ENCODE results near the gene PTPRH.
"Not testable (repeated sequence)": the region's sequence is repeated elsewhere in the genome, so short reads cannot be mapped to it uniquely, and the experiment has no call there.

The PTPRH gene

DNA sequence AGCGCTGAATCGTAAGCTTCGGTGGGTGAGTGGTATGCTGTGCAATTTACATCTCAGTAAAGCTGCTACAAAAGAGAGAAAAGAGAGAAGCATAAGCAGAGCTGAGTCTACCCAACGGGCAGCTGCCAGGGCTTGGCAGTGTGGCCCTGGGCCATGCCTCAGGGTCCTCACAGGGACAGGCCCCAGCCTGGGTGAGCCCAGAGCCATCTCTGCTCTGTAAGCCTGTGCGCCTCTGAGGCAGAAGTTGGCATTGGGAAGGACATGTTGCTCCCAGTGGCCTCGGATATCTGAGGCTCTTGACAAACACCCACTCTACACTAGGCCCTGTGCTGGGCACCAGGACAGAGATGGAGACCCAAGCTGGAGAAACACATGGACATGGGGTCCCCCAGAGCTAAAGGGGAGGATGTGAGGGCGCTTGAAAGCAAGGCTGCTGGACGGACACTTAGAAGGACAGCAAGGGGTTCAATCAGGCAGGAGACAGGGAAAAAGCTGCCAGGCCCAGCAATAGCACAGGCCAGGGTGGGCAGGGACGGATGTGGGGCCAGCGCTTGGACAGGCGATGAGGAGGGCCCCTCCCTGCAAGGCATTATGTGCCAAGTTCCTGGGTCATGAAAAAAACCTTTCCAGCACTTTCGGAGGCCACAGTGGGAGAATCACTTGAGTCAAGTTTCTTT lies 34.8 kb upstream of the PTPRH start:
- no peak for DNase-seq

DNA sequence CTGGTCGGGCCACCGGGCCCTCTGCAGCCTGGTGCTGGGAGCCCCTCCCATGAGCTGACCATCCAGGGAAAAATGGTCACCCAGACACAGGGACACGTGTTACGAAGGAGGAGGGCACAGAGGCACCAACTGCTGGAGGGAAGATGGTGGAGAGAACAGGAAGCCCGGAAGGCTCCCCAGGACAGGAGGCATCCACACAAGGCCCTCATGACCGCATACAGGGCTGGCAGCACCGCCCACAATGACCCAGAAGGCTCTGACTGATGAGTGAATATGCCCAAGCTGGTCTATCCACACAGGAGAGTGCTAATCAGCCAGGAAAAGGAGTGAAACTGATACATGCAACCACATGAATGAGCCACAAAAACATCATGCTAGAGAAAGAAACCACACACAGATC lies 33.2 kb upstream of the PTPRH start:
- DNase-seq, result no peak

DNA sequence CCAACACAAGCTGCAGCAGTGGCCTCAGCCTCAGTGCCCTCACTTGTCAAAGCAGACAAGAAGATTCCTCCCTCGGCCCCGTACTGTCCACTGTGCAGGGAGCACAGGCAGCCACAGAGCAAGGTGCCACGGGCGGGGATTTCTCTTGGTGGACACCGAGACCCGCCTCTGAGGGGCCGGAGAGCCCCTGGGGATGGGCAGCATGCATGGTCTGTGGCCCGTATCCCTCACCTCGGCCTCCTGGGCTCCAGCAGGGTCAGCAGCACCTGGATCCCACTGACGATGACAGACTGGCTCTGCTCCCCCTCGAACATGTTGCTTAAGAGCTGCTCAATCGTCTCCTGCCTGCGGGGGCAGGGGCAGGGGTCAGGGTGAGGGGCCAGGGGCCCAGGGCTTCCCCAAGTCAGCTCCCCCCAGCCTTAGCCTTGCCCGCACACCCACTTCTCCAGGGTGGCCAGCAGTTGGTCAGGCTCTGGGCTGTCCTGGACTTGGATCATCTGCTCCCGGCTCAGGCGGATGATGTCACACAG lies 32.7 kb upstream of the PTPRH start:
- DNase-seq, result no peak

DNA sequence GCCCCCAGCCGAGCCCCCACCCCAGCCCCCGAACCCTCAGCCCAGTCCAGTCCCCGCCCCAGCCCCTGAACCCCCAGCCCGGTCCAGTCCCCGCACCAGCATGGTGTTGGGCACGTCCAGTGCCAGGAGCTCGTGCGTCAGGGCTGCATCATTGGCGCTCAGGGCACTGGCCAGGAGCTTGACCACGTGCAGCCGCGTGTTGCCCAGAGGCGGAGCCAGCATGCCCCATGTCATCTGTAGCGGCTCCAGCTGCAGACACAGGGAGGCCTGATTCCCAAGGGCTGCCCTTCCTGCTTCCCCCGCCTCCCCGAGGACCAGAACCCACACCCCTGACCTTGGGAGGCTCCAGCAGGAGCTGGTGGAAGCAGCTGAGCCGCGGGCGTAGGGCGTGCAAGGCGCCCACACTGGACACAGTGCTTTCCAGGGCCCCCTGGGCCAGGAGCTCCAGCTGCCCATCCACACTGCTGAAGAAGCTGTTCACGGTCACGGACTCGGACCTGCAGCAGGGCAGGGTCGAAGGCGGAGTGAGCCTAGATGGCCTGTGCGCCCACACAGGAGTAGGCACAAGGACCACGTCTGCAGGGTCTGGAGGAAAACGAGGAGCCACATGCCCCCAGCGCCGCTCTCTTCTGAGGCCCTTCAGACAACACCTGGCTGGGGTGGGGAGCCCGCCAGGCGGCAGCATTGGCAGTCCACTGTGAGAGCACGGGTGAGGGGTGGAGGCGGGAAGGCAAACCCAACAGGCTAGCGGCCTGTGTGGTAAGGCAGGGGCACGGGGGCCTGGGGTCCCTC lies 32.0 kb upstream of the PTPRH start:
- no peak for DNase-seq

DNA sequence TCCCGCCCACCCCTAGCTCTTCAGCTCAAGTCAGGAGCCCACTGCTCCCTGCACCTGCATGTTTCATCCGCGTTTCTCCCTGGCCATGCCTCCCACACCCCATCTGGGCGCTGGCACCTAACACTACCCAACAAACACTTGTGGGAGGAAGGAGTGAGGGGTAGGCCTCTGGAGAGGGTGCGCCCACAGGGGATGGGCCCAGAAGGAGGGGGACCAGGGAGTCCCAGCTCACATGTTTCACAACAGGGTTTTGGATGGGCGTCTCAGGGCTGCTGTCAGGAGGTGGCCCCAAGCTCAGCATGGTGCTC lies 31.4 kb upstream of the PTPRH start:
- DNase-seq, result no peak

DNA sequence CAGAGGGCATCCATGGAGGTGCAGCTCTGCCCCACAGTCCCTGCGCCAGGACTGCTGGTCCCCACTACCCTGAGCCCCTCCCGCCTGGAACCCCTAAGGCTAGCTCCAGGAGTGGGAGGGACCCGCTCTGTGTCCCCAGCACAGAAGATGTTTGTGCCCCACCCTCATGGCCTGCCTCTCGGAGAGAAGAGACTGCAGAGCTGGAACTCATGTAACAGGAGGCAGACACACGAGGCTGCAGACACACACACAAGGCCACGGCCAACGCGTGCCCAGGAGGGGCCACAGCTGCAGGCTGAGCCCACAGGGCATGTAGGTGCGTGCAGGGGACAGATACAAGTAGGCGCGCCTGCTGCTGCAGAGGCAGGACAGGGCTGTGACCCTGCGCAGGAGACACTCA lies 29.7 kb upstream of the PTPRH start:
- DNase-seq, result no peak

DNA sequence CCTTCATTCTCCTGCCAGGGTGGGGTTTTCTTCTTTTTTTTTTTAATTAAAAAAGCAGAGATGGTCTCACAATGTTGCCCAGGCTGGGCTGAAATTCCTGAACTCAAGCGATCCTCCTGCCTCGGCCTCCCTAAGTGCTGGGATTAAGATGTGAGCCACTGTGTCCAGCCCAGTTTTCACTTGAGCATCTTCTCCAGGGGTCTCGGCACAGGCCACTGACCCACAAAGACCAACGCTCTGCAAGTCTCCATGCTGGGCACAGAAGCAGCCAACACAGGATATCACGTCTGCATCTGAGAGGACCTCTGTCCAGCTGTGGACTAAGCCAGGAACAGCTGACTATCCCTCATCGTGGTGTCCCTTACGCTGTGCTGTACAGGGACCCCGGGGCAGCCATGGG lies 28.7 kb upstream of the PTPRH start:
- DNase-seq, result no peak

DNA sequence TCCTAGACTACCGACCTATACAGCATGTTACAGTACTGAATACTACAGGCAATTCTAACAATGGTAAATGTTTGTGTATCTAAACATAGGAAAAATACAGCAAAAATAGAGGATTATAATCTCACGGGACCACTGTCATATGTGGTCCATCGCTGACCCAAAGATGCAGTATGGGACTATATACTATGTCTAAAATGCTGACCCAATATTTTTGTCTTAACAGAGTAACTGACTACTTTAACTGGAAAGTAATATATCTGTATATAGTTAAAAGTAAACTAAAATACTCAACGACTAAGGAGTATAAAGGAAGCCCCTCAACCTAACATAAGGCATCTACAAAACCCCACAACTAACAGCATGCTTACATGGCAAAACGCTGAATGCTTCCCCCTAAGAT lies 23.7 kb upstream of the PTPRH start:
- DNase-seq, result no peak

DNA sequence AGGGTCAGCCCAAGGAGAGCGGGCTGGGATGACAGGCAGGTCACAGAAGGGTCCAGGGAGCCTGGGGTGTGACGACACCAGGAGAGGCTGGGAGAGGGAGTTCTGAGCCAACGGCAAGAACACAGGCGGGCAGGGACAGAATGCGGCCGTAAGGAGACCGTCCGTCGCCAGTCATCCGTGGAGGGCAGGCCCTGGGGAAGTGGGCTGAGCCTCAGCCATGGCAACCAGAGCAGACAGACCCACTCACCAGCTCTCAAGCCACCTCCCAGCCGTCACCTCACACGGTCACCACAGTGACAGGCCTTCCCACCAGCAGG lies 22.9 kb upstream of the PTPRH start:
- no peak for DNase-seq

DNA sequence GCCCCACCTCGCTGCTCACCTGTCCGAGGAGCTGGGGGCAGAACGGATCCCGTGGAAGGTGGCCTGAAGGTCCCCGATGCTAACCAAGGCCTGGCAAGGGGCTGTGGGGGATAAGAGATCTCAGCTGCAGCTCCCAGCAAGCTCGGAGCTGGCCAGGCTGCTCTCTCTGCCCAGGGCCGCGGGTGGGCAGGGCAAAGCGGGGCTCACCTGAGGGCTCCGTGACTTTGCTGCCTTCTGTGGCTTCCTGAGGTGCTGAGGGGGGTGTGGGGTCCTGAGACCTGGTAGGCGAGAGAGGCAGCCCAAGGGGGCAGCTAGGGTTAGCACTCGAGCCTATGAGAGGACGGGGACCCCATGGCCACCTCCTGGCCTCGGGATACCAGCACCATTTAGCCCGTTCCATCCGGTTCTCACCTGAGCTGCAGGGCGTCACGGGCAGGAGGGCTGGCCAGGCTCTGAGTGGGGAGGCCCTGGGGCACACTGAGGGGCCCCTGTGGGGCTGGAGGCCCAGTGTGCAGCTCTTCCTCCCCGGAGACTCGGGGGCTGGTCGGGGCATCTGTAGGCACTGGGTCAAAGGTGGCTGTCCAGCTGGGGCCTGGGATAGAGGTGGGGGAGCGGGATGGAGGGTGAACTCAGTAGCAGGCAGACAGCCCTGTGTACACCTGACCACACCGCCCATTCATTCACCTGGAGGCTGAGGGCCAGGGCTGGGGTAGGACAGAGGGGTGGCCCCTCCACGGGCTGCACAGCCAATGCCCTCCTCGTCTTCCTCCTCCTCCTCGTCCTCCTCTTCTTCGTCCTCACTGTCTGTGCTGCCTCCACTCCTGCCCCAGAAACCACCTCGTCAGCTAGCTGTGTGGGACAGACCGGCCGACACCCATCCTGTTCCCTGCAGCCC lies 22.3 kb upstream of the PTPRH start:
- DNase-seq, result no peak

DNA sequence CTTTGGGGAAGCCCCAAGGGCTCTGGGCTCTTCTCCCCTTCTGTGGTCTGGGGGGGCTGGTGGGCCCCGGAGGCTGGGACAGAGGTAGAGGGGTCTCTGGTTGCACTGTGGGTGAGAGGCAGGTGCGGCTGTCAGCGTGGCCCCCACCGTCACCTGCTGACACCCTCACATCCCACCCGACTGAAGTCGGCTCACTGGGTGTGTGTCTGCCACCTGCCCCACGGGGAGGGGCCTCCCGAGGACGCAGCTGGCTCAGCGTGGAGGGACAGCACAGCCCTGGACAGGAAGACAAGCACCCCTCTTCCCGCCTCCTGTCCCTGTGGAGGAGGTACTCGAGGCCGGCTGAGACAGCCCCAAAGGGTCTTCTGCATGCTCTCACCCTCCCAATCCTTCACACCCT lies 21.5 kb upstream of the PTPRH start:
- DNase-seq, result no peak

DNA sequence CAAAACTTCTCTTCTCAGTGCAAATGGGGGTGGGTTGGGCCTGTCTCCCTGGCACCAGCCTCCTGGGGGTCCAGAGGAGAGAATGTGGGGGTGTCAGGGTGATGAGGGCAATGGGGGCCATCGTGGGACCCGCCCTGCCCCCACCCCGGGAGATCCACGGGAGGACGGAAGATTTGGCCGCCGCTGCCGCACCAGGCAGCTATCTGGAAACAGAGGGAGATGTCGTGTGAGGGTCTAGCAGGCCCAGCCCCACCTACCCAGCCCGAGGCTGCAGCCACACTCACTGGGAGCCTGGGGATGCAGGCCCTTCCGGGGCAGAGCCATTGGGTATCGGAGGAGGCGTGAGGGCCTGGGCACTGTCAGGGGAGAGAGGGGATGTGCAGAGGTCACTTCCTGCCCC lies 21.0 kb upstream of the PTPRH start:
- no peak for DNase-seq

DNA sequence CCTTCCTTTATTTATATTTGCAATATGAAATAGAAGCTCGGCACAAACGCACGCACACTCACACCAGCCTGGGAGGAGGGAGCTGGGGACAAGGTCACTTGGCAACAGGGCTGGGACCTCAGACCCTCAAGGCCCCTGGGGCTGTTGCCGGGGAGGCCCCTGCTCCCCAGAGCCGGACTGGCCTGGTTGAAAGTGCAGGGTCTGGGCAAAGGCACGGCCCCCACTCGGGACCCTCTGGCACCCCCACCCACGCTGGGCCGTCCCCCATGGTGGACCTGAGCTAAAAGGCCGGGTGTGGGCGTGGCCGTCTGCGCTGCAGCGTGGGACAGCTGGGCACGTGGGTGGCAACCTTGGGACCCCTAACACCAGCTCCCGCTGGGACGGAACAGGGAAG lies 20.5 kb upstream of the PTPRH start:
- no peak for DNase-seq

DNA sequence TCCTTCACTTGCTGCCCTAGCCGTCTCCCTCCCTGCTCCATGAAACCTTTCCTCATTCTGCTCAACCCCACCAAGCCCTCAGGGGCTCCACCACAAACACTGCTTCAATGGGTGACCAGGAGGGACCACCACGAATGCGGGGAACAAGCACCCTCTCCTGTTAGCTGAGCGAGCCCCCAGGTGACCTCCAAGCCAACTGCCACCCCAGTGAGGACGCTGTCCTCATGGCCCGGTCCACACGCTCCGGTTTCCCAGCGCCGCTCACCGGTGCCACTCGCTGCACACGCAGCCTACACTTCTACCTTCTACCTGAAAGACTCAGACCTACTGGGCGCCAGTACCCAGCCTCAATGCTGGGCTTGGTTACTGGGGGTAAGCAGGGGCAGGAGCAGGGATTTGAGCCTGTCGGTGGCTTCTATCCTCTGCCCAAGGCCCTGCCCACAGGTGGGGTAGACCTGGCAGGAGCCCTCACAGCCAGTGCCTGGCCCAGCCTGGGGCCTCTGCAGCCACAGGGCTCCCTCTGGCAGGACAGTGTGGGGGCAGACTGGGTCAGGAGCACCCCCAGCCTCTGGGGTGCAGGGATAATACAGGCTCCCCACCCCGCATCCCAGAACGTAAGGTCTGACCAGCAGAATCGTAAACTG lies 20.0 kb upstream of the PTPRH start:
- DNase-seq, result no peak

DNA sequence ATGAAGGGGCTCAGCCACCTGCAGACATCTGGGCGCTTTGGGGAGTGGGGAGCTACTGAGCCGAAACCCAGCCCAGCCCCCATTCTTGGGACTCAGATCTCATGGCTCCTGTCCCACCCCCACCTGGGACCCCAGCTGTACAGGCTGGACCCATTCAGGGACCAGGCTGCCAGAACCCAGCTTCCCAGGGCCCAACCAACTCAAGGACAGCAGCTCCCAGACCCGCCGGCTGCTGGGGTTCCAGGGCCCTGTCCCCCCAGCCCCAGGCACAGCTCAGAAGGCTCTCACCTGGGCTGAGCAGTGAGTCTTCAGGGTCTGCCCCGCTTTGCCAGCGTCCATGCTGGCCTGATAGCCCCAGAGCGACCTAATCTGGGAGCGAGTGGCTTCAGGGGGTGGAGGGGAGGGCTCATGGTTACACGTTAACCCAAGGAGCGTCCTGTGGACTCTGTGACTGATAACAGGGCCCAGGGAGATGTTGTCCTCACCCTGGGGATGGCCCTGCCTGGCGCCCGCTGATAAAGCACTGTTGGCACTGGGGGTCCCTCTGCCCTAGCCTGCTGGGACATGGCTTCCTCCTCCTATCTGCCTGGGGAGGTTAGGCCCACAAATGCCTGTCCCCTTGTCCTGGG lies 19.2 kb upstream of the PTPRH start, which contains the start of gene TMEM86B:
Gene TMEM86B, minus strand, starts transcription at position 361 of the 629 bp plus-strand sequence. Its CDS starts 22 bp downstream, at position 339.
- DNase-seq, result no peak

DNA sequence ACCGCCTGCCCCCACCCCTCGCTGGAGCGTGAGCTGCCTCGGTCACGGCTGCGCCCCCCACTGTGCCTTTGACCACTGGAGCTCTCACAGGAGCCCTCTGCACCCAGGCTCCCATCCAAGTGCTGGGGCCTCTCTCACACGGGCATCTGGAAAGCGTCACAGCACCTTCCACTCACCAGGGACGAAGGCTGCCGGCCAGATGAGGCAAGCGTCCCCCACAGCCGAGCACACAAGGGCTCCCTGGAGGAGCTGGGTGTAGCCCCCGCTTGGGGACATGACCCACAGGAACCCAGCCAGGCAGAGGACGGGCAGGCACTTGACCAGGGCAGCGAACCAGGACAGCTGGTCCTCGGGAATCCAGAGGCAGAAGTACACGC lies 18.7 kb upstream of the PTPRH start:
- no peak for DNase-seq

DNA sequence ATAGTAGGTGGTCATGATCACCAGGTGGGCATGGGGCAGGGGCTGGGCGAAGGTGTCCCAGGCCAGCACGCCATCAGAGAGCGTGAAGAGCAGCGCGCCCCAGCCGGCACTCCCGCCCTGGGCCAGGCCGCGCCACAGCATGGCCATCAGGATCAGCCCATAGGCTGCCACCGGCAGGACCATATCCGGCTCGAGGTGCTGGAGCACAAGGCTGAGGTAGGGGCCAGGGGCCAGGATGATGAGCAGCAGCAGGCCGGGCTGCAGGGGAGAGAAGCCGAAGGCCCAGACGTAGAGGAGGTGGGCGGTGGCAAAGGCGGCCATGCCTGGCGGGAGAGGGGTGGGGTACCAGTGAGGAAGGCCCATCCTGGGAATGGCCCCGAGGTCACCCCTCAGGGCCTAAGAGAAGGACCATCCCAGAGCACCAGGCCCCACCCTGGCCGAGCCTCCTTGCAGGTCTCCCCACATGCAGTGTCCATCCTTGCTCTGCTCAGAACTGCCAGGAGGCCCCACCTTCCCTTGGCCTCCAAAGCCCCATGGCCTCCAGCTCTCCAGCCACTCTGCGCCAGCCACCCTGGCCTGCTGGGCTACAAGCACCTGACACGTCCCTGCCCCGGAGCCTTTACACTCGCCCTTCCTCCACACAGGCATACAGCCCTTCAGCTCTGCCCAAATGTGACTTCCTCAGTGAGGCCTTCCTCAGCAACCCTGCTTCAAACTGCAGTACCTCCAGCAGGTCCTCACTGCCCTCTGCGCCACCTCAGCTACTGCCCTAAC lies 18.1 kb upstream of the PTPRH start:
- no peak for DNase-seq

DNA sequence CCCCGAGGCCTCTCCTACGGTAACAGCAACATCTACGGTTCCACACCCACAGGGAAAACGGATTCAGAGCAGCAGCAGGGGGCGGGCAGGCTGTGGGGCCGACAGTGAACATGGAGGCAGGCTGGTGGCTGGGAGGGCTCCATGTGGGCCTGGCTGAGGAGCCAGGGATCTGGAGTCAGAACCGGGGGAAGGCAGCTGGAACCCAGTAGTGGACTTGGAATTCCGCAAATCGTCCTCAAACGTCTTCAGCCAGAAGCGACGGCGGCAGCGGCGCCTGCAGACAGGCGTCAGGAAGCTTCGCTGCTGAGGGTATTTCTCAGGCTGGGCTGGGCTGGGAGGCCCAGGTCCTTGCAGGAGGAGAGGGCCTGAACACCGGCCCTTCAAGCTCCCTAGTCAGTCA lies 17.5 kb upstream of the PTPRH start:
- DNase-seq, result no peak

DNA sequence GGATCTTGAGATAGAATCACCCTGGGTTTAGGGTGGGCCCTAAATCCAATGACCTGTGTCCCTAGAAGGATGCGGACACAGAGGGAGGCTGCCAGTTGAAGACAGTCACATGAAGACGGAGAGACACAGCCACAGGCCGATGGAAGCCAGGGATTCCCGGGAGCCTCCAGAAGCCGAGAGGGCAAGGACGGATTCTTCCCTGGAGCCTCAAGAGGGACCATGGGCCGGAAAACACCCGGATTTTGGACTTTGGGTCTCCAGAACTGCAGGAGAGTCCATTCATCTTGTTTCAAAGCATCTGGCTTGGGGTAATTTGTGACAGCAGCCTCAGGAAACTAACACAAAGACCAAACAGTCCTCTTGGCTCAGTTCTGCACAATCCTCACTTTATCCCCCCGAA lies 17.0 kb upstream of the PTPRH start:
- no peak for DNase-seq

DNA sequence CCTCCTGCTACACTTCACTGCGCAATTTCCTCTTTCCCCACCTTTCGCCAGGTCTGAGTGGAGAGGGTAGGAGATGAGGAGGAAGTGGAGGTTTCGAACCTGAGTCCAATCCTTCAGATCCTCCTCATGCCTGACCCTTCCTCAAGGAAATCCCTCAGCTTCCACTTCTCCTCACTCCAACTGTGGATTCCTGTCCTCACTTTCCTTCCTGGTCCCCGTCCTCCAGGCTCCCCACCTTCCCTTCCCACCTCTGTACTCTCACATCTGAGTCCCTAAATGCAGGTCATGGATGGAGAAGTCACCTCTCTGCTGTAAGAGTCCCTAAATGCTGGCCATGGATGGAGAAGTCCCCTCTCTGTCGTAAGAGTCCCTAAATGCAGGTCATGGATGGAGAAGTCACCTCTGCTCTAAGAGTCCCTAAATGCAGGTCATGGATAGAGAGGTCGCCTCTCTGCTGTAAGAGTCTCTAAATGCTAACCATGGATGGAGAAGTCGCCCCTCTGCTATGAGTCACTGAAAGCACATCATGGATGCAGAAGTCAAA lies 16.2 kb upstream of the PTPRH start:
- DNase-seq, result no peak

DNA sequence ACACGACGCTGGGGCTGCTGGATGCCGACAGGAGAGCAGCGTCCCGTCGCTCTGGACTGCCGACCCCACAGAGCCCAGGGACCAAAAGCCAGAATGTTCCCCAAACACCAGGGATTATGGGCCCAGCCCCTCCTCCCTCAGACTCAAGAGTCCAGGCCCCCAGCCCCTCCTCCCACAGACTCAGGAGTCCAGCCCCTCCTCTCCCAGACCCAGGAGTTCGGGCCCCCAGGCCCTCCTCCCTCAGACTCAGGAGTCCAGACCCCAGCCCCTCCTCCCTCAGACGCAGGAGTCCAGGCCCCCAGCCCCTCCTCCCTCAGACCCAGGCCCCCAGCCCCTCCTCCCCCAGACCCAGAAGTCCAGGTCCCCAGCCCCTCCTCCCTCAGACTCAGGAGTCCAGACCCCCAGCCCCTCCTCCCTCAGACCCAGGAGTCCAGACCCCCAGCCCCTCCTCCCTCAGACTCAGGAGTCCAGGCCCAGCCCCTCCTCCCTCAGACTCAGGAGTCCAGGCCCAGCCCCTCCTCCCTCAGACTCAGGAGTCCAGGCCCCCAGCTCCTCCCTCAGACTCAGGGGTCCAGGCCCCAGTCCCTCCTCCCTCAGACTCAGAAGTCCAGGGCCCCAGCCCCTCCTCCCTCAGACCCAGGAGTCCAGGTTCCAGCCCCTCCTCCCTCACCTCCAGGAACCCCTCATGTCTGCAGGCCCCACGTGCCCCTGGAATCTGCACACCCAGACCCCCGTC lies 15.5 kb upstream of the PTPRH start:
- DNase-seq, result not testable (repeated sequence)
